ENCODE data around the gene CORO7.

Gene CORO7

DNA sequence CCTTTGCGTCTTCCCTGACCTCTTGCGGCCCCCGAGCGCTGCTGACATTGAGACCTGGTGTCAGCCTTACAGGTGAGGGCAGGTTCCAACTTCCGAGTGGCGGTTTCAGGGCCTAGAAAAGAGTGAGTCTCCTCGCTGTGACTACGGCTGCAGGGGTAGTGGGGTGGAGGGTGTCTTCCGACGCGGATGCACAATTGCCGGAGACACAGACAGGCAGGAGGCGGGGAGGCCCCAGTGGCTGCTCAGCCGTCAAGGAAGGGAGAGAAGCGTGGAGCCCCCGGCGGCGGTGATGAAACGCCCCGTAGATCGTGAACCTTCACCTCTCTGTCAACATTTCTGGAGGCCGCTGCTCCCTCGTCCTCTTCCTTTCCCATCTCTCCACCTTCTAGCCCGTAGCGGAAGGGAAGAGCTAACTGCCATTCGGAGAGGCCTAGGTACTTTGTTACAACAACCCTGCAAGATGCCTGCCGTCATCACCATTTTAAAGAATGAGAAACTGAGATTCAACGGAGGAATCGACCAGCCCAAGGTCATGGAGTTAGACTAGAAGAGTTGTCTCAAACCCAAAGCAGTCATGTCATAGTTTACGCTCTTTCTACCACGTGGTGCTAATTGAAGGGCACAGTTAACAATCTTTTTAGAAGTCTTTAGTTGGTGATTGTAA lies 9.8 kb upstream of the CORO7 start:
- no peak for DNase-seq (ENCODE audit: low read depth)

DNA sequence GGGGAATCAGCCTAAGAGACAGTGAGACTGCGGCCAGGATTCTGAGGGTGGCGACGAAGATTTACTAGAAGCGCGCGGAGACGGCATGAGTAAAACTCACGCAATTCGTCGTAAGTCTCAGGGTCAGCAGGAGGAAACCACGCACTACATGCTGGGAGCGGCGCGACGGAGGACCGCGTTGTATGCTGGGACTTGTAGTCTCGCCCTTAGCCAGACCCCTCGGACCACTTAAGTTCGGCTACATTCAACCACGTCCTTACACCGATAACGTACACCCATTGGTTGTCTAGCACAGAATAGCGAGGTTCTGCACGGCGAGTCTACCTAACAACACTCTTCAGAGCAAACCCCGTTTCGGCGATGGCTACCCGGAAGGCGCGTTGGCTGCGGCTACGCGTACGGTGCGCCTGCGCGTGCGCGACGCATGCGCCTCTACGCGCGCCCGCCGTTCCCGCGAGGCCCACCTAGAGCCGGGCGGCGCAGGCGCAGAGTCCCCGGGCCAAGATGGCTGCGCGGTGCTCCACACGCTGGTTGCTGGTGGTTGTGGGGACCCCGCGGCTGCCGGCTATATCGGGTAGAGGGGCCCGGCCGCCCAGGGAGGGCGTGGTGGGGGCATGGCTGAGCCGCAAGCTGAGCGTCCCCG lies 9.1 kb upstream of the CORO7 start, which contains the start of gene DNAJA3:
TSS of gene DNAJA3 (plus strand) at position 491 of the 643 bp plus-strand sequence. CDS start at position 505, 14 bp downstream.
- peak; percentile 83 for DNase-seq (ENCODE audit: low read depth)

DNA sequence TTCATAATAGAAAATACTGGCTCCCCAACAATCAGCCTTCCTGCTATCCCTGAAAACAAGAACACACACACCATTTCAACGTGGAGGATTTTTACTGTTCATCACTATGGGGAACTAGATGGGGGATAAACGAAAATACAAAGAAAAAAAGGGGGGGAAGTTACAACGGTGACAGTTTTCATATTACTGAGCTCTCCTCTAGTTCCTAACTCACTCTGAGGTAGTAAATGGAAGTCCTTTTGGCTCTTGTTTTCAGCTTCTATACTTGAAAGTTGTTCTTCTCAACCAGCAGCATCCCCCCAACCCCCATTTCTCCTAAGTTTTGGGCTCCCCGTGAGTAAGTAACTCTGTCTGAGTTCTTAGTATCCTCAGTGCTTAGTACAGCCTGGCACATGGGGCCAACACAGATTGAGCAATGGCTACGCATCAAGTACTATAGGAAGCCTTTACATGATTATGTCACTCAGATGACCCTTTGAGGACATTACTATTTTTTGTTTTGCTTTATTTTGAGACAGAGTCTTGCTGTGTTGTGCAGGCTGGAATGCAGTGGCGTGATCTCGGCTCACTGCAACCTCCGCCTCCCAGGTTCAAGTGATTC lies 4.2 kb upstream of the CORO7 start:
- DNase-seq (ENCODE audit: low read depth) = no peak

GRCh38 chr16:4419402-4419959 lies 3.1 kb upstream of the CORO7 start:
- DNase-seq (ENCODE audit: low read depth) = no peak

DNA sequence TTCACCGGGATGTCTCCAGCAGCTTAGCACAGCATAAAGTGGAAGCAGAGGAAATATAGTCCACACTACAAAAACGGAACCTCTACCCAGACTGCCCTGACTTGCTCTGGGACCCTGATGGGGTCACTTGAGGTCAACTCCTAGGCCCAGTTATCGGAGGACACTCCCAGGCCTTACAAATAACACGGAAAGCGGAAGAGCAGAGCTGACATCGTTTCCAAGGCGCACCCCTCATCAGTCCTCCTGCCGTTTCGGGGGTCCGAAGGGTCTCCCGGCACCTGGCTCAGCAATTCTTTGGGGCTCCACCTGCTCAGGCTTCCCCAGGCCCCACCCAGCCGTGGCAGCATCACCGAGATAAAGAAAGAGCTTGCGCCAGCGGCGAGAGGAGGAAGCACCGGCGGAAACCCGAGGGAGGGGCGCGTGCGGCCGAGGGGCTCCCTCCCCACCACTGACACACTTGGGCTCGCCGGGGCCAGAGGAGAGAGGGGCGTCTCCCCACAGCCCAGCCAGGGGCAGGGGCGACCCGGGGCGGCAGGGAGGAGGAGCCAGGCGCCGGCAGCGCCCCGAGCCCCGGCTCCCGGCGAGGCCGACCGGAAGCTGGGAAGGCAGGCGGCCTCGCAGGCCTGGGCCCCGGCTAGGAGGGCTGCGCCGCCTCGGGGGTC lies 727 bp downstream of the CORO7 start:
- peak; percentile 20 for DNase-seq (ENCODE audit: low read depth)

GRCh38 chr16:4414187-4414917 lies 2.0 kb downstream of the CORO7 start:
- peak; percentile 58 for DNase-seq (ENCODE audit: low read depth)

DNA sequence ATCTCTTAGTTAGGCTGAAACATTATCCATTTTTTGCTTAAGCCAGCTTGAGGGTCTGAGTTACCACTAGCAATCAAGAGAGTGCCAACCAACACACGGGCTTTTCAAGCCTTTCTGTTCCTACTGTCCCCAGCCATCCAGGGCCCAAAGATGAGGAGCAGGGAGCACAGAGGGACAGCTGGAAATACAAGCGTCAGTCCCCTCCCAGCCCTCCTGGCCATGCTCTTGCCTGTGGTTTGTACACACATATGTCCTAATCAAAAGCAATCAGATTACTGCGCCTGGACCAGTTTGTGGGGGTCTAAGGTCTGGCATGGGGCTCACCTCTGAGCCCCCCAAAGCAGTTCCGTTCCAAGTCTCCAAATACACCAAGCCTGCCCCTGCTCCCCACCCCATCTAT lies 3.5 kb downstream of the CORO7 start:
- DNase-seq (ENCODE audit: low read depth) = no peak

GRCh38 chr16:4412159-4412558 lies 4.2 kb downstream of the CORO7 start:
- no peak for DNase-seq (ENCODE audit: low read depth)

DNA sequence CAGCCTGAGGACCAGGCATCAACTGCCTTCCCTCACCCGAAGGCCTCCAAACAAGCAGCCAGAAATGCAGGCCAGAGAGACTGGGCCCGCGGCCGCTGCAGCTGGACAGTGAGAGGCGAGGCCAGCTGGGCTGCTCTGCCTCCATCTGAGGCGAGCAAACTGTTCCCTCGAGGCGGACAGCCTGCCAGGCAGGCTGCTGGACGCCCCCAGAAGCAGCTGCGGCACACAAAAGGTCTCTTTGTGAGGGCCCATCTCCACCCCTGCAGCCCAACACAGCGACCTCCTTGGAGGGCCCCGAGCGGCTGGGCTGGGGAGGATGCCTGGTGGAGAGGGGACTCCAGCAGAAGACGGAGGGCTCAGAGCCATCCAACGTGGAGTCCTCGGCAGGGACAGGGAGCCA lies 4.7 kb downstream of the CORO7 start:
- DNase-seq (ENCODE audit: low read depth) = no peak

GRCh38 chr16:4410335-4411075 lies 5.9 kb downstream of the CORO7 start:
- DNase-seq (ENCODE audit: low read depth) = no peak

GRCh38 chr16:4409081-4409932 lies 7.1 kb downstream of the CORO7 start:
- DNase-seq (ENCODE audit: low read depth) = no peak

GRCh38 chr16:4408323-4408690 lies 8.1 kb downstream of the CORO7 start:
- DNase-seq (ENCODE audit: low read depth) = no peak

DNA sequence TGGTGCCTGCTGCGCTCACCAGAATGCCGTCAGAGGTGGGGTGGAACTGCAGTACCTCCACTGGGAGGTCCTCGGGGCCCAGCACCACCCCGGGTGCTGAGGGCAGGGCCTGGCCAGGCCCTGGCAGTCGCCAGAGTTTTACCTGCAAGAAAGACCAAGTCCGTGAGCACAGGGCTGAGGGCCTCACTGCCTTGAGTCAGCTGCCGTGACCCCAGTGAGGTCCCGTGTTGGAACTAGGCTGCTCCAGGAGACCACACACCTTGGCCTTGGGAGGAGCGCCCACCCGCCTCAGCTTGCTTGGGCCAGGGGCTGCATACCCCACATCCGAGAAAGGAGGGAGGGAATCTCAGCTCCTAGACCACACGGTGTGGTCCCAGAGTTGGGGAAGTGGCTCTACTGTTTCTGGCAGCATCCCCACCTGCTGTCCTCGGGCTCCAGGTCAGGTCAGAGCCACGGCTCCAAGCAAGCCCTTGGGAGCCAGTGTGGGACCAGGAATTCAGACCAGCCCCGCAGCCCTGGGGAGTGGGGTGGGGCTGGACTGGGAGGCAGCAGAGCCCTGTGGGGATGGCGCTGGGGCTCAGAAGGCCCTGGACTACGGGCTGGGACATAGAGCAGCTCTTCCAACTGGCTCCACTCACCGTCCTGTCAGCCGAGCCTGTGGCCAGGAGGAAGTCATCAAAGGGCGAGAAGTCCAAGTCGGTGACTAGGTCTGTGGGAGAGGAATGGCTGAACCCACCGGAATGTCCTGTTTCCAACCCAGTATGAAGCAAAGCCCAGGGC lies 8.7 kb downstream of the CORO7 start:
- no peak for DNase-seq (ENCODE audit: low read depth)

DNA sequence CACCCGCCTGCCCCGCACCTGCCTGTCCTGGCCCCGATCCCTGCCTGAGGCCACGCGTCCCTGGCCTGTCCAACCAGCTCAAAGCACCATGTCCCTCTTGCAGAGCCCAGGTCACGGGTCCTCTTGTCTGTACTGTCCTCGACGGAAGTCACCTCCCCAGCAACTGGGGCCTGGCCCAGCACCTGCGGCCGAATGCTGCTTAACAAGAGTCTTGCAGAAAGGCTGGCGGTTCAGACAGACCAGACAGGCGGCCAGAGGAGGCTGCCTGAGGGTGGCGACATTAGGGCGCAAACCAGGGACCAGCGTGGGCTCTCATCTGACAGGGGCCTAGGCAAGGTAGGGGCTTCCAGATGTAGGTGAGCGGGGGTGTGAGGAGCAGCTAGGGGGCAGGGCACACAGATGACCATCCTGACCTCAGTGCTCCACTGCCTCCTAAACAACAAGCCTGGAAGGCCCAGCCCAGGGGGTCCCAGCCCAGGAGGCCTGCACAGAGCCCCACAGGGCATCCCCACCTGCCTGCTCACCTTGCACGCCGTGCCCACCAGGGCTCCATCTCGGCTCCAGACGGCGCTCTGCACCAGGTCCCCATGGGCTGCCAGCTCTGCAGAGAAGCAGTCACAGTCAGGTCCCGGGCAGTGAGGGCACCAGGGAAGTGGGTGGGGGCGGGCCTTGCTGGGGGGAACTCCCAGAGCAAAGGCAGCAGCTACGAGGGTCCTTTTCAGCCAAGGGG lies 11.3 kb downstream of the CORO7 start:
- no peak for DNase-seq (ENCODE audit: low read depth)

GRCh38 chr16:4404247-4404966 lies 12.0 kb downstream of the CORO7 start:
- no peak for DNase-seq (ENCODE audit: low read depth)

DNA sequence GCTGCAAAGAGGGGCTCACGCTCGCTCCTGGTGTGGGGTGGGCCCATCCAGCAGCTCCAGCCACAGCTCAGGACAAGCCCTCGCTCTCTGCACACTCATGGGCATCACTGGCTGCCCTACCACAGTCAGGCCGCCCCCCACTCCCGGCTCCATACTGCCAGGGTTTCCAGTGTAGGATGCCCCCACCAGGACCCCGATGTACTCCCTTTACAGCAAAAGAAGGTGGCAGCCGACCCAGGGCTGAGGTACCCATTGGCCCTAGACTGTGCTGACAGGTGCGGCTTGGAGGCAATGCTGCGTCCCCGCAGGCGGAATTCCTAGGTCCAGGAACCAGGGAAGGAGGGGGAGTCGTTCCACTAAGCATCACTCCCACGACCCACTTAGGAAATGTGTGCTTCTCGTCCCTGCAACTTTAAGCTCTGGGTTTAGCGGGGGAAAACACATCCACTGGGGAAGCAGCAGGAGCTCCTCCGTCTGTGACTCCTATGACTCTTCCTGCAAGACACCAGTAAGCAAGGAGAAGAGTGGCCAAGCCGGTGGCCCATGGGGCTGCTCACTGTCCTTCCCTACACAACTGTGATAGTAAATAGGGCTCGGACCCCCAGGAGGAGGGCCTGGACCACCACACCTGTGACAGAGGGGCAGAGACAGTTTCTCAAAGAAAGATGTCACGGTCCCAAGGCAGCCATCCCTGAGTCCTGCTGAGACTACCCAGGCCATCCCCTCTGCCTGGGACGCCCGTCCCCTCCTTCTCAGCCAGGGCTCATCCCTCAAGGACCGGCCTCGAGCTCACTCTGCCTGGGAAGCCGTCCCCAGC lies 13.1 kb downstream of the CORO7 start:
- DNase-seq (ENCODE audit: low read depth) = no peak

DNA sequence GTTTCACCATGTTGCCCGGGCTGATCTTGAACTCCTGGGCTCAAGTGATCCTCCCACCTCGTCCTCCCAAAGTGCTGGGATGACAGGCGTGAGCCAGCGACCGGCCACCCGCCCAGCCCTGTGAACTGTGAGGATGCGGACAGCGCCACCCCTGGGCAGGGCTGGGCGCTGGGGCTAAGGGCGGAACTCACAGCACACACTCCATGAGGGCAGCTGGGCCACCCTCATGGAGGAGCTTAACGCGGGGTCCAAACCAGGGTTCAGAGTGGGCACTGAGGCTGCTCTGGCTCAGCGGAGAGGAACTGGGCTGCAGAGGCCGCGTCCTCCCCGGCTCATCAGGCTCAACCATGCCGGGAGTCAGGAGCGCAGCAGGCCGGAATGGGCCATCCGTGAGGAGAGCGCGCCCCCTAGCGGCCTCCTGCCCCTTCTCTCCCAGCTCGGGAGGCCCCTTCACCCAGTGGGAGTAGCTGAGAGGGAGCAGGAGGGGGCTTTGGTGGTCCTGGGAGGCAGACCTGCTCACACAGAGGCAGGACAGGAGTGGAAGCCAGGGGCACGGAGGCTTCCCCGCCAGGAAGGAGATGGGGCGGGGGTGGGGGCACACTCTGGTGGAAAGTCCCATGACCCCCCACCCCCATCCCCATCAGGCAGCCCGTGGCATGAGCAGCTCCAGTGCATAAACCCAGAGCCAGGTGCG lies 13.8 kb downstream of the CORO7 start:
- peak; percentile 37 for DNase-seq (ENCODE audit: low read depth)
